Adrenal gland (tissue), 5 donors: Measurements from ENCODE around the gene NME1.
A peak's percentile ranks its signal among the peaks of the same experiment; 100 is the strongest.

ENCODE experiments used
- CTCF ChIP-seq, 6 experiments: fragments of 450-650 bp in 4 of 6; fragments of 200-600 bp in 2 of 6; sonication (generic) in 1 of 6; IDR thresholded peaks; 1 replicate in 5 of 6; 2 replicates in 1 of 6; pipeline versions ENCODE4 v1.5.1 to v1.8.0; 2016 to 2021; ENCODE audit warnings: antibody characterized with exemption in 6 of 6, mild to moderate bottlenecking in 2 of 6, moderate library complexity in 1 of 6
- POLR2A ChIP-seq, 2 donors: fragments of 450-650 bp; IDR thresholded peaks; one replicate each; pipeline ENCODE4 v1.6.1; 2017; ENCODE audit warnings: antibody characterized with exemption in 2 of 2, mild to moderate bottlenecking in 2 of 2, moderate library complexity in 1 of 2
- donor health status: DM: no; HTN: no; CAD: no.

GRCh38 chr17:51166198-51166986, 13.0 kb downstream of the NME1 start, which contains the start of gene NME2:
- TF ChIP-seq CTCF (IDR thresholded peaks at IDR 0.05) (no peak), POLR2A (IDR thresholded peaks at IDR 0.05) (peak; percentile 57 to 75)
